Effector memory CD8-positive, alpha-beta T cell (primary cell): ENCODE results near the gene ITGB8.

Source experiments
- ATAC-seq: fragments of 150-1000 bp; cut with Tn5 transposase; replicated peaks from 2 replicates; pipeline ENCODE4 v1.10.0; 2021; ENCODE audit warnings: mild to moderate bottlenecking, moderate library complexity
- DNase-seq, 3 experiments: peaks; one replicate each; pipeline ENCODE4 v3.0.0; 2021
- H3K27ac Mint-ChIP-seq, 2 donors: one replicate each; pipeline ENCODE4 v1.8.0; 2022; ENCODE audit warnings: mild to moderate bottlenecking in 2 of 2, mixed read lengths in 2 of 2, moderate library complexity in 2 of 2
- H3K27me3 Mint-ChIP-seq, 2 donors: one replicate each; pipeline ENCODE4 v1.8.0; 2022; ENCODE audit warnings: mixed read lengths in 2 of 2
- H3K36me3 Mint-ChIP-seq: one replicate; pipeline ENCODE4 v1.8.0; 2022; ENCODE audit warnings: mild to moderate bottlenecking, moderate library complexity, mixed read lengths; ENCODE audit not compliant: insufficient read depth
- H3K4me1 Mint-ChIP-seq, 2 donors: one replicate each; pipeline ENCODE4 v1.8.0; 2022; ENCODE audit warnings: low read depth in 2 of 2, mixed read lengths in 2 of 2
- H3K4me3 Mint-ChIP-seq, 2 donors: one replicate each; pipeline ENCODE4 v1.8.0; 2022; ENCODE audit warnings: mild to moderate bottlenecking in 2 of 2, mixed read lengths in 2 of 2, moderate library complexity in 2 of 2
- H3K9me3 Mint-ChIP-seq, 2 donors: one replicate each; pipeline ENCODE4 v1.8.0; 2022; ENCODE audit warnings: mixed read lengths in 2 of 2
- total RNA-seq, 9 experiments: gene quantifications; one replicate each; lab custom pipeline; 2026; lab: John Stamatoyannopoulos, UW

The ITGB8 gene
- 0 to 1.3 (median 0.13) reads per million in 9 experiments for total RNA-seq

DNA sequence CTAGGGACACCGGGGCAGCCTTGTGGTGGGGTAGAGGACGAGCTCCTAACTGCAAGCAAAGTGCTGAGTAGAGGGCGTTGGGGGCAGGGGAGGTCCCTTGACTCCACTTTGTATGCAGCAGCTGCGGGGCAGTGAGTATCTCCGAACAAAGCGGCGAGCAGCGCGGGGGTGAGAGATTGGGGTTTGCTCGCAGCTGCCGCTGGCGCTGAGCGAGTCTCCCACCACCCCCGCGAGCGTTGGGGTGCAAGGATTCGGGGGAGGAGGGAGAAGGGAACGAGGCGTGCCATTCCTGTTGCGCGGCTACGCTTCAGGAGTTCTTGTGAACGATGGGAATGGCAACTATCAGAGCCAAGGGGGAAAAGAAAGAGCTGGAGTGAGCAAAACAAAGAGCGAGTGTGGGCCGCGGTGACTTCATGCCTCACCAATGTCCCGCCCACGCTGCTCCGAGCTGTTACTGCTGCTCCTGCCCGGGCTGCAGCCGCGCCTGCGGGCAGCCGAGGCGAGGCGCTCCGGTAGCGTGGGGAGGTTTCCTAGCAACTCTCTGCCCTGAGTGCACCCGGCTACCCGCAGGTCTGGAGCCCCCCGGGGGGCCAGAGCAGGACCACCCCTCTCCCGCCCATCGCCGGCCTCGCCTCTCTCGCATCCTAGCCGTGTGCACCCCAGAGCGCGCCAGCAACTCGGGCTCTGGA is at the start of gene ITGB8:
ITGB8 (plus strand) TSS at position 662 of the 689 bp plus-strand sequence. CDS start 907 bp downstream, outside the sequence.
- peak within 1 kb of the TSS in 1 of 2 donors; percentile 41 for H3K27ac Mint-ChIP-seq
- peaks cover 2% of the 10 kb centered on the region for H3K36me3 Mint-ChIP-seq
- H3K9me3 Mint-ChIP-seq, result no peaks in the 10 kb centered on the region
- H3K27me3 Mint-ChIP-seq, result peaks cover 24 to 30% of the 10 kb centered on the region in 2 donors
- DNase-seq, result no peak
- peak within 1 kb of the TSS; percentile 86 to 87 for H3K4me3 Mint-ChIP-seq
- H3K4me1 Mint-ChIP-seq, result peaks cover 10 to 13% of the 10 kb centered on the region in 2 donors
- peak; percentile 55 for ATAC-seq

DNA sequence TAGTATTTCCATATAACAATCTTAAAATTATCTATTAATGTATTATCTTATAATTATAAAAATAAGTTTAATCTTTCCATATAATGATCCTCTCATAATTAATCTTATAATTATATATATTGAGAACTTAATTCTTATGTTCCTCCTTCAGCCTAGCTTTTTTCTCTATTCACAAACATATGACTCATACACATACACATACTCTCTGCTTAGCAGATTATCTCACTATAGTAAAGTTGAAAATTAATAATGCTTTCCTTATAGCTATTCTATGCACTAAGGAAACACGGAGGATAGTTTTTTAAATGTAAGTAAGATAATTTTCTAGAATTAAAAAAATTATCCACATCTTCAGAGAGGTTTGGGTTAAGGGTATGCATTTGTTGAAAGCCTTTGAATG is 47.7 kb upstream of the ITGB8 start:
- Mint-ChIP-seq H3K4me1 (peaks cover 3 to 4% of the 10 kb centered on the region in 2 donors), H3K27ac (no peak overlapping the region), H3K36me3 (no peaks in the 10 kb centered on the region), H3K4me3 (no peak overlapping the region), H3K9me3 (no peaks in the 10 kb centered on the region), H3K27me3 (no peaks in the 10 kb centered on the region)
- no peak for ATAC-seq
- no peak for DNase-seq

DNA sequence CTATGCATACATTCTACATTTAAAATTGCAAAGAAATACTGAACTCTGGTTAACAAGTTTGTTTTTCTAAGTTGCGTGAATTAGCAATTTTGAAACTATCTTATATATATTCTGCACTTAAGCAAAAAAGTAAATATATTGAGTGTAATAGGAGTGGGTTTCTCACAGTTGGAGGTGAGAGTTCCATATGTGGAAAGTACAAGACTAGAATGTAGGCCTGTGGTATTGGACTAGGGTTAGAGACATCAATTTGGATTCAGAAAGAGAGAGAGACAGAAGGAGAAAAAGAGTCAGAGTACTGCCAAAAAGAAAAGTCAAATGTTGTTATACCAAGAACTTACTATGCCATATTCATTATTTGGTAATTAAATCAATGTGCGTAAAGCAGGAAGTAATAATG is 47.3 kb upstream of the ITGB8 start:
- no peak for ATAC-seq
- no peak overlapping the region for H3K27ac Mint-ChIP-seq

GRCh38 chr7:20284003-20284770 is 46.5 kb upstream of the ITGB8 start:
- H3K36me3 Mint-ChIP-seq, result no peaks in the 10 kb centered on the region
- ATAC-seq, result no peak
- peaks cover 3 to 4% of the 10 kb centered on the region in 2 donors for H3K4me1 Mint-ChIP-seq
- H3K27ac Mint-ChIP-seq, result peak overlapping the region in 1 of 2 donors; percentile 12
- no peaks in the 10 kb centered on the region for H3K27me3 Mint-ChIP-seq
- no peak for DNase-seq
- H3K4me3 Mint-ChIP-seq, result no peak overlapping the region
- H3K9me3 Mint-ChIP-seq, result no peaks in the 10 kb centered on the region

More for the DNA sequence above, 47.3 kb upstream of the ITGB8 start:
- no peak for DNase-seq
- H3K36me3 Mint-ChIP-seq, result no peaks in the 10 kb centered on the region
- no peaks in the 10 kb centered on the region for H3K27me3 Mint-ChIP-seq
- no peaks in the 10 kb centered on the region for H3K9me3 Mint-ChIP-seq
- H3K4me1 Mint-ChIP-seq, result peaks cover 3 to 4% of the 10 kb centered on the region in 2 donors
- H3K4me3 Mint-ChIP-seq, result peak overlapping the region in 1 of 2 donors; percentile 13

- DNase-seq, result no peak
- no peak for ATAC-seq
- Mint-ChIP-seq H3K27me3 (no peaks in the 10 kb centered on the region), H3K4me3 (no peak overlapping the region), H3K27ac (peak overlapping the region in 1 of 2 donors; percentile 12), H3K9me3 (no peaks in the 10 kb centered on the region), H3K36me3 (no peaks in the 10 kb centered on the region), H3K4me1 (peaks cover 3 to 4% of the 10 kb centered on the region in 2 donors)
Measured at GRCh38 chr7:20284771-20285143, 45.9 kb upstream of the ITGB8 start.

DNA sequence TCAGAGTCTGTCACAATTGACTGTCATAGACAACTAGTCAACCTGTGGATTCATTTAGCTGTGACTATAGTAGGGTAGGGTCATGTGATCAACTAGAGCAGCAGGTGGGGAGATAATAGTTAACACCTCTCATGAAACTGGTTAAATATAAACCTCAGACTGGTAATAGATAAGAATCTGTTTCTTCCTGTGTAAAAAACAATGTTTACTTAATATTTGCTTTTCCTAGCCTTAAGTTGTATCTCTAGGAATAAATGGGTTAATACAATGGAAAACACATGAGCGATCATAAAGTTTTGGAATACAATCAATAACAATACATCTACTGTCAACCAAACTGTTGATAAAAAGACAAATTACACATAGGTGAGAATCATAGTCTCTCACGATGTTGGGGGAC is 43.4 kb upstream of the ITGB8 start:
- H3K4me1 Mint-ChIP-seq, result peaks cover 3 to 4% of the 10 kb centered on the region in 2 donors
- peak; percentile 79 for ATAC-seq
- DNase-seq, result no peak
- no peaks in the 10 kb centered on the region for H3K9me3 Mint-ChIP-seq
- H3K27ac Mint-ChIP-seq, result peak overlapping the region in 1 of 2 donors; percentile 12
- peak overlapping the region in 1 of 2 donors; percentile 9 for H3K4me3 Mint-ChIP-seq
- no peaks in the 10 kb centered on the region for H3K36me3 Mint-ChIP-seq
- H3K27me3 Mint-ChIP-seq, result no peaks in the 10 kb centered on the region

DNA sequence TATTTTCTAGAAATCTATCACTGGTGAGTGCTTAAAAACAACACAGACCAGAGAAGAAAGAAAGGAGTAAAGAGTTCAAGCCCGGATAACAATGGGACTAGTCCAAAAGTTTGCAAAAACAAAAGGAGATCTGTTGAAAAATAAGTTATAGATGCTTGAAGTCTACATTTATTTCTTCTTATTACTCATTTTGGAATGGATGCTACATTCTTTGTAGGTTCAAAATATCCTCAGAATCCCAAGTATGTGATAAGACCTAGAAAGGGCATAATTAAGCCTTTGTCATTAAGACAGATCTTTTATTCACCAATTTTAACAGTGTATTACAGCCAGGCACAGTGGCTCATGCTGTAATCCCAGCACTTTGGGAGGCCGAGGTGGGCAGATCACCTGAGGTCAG is 42.7 kb upstream of the ITGB8 start:
- no peak for ATAC-seq
- Mint-ChIP-seq H3K4me1 (peaks cover 3 to 4% of the 10 kb centered on the region in 2 donors), H3K4me3 (no peak overlapping the region), H3K9me3 (no peaks in the 10 kb centered on the region), H3K27ac (no peak overlapping the region), H3K27me3 (no peaks in the 10 kb centered on the region), H3K36me3 (no peaks in the 10 kb centered on the region)
- no peak for DNase-seq

GRCh38 chr7:20290505-20291111 is 40.1 kb upstream of the ITGB8 start:
- H3K27ac Mint-ChIP-seq, result no peak overlapping the region
- H3K4me3 Mint-ChIP-seq, result no peak overlapping the region
- no peaks in the 10 kb centered on the region for H3K27me3 Mint-ChIP-seq
- H3K4me1 Mint-ChIP-seq, result peaks cover 3 to 4% of the 10 kb centered on the region in 2 donors
- no peak for DNase-seq
- H3K36me3 Mint-ChIP-seq, result no peaks in the 10 kb centered on the region
- no peak for ATAC-seq
- no peaks in the 10 kb centered on the region for H3K9me3 Mint-ChIP-seq

DNA sequence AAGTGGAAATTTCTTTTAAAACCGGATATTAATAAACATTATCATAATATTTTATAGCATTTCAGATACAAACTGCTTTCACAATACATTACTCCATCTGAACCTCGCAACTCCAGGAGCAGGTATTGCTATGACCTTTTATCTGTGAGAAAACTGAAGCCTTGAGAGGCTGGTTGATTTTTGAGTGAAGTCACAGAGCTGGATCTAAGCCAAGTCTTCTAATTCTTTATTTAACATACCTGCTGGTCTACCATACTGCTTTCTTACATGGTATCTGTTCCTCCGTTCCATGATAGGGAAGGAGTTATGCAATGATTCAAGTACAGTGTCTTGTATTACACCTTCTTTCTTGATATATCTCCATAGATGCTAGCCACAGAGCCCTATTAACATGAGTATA is 37.4 kb upstream of the ITGB8 start:
- no peaks in the 10 kb centered on the region for H3K9me3 Mint-ChIP-seq
- no peak overlapping the region for H3K27ac Mint-ChIP-seq
- H3K4me1 Mint-ChIP-seq, result no peaks in the 10 kb centered on the region
- DNase-seq, result no peak
- H3K36me3 Mint-ChIP-seq, result no peaks in the 10 kb centered on the region
- no peak for ATAC-seq
- H3K27me3 Mint-ChIP-seq, result no peaks in the 10 kb centered on the region
- H3K4me3 Mint-ChIP-seq, result no peak overlapping the region

GRCh38 chr7:20296444-20296843 is 34.3 kb upstream of the ITGB8 start:
- Mint-ChIP-seq H3K27ac (no peak overlapping the region), H3K27me3 (no peaks in the 10 kb centered on the region), H3K4me1 (no peaks in the 10 kb centered on the region), H3K36me3 (no peaks in the 10 kb centered on the region), H3K9me3 (no peaks in the 10 kb centered on the region), H3K4me3 (no peak overlapping the region)
- ATAC-seq (no peak), DNase-seq (no peak)

DNA sequence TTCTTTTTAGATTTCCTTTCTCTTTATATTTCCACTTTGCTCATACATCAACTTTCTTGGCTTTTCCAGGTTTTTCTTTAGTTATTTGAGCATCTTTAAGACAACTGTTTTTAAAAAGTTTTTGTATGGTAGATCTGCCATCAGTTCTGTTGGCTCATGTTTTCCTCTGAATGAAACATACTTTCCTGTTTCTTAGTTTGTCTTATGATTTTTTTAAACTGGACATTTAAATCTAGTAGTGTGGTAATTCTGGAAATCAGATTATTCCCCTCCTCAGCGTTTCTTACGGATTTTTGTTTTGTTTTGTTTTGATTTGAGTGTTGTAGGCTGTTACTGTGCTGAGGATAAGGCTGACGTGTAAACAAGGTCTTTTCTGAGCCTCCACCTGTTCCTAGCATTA is 33.8 kb upstream of the ITGB8 start:
- Mint-ChIP-seq H3K27me3 (no peaks in the 10 kb centered on the region), H3K4me1 (no peaks in the 10 kb centered on the region), H3K36me3 (no peaks in the 10 kb centered on the region), H3K9me3 (no peaks in the 10 kb centered on the region), H3K27ac (no peak overlapping the region), H3K4me3 (no peak overlapping the region)
- ATAC-seq (no peak), DNase-seq (no peak)

- H3K4me3 Mint-ChIP-seq, result no peak overlapping the region
- no peaks in the 10 kb centered on the region for H3K9me3 Mint-ChIP-seq
- no peaks in the 10 kb centered on the region for H3K27me3 Mint-ChIP-seq
- DNase-seq, result no peak
- no peak overlapping the region for H3K27ac Mint-ChIP-seq
- no peak for ATAC-seq
- H3K36me3 Mint-ChIP-seq, result no peaks in the 10 kb centered on the region
- no peaks in the 10 kb centered on the region for H3K4me1 Mint-ChIP-seq
Measured at GRCh38 chr7:20298486-20298901, 32.2 kb upstream of the ITGB8 start.

DNA sequence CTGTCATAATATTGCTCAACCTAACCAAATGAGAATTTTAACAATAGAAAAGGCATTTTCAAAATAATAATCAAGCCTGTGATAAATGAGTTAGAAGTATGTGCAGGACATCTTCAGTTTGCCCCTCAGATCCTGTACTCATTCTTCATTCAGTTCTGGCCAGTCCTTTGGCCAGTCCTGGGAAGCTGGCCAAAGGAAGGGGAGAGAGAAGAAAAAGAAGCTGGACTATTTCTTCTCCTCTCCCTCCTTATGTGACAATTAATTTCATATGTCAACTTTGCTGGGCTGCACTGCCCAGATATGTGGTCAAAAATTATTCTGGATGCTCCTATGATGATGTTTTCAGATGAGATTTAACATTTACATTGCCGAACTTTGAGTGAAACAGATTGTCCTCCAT is 31.6 kb upstream of the ITGB8 start:
- H3K27ac Mint-ChIP-seq, result no peak overlapping the region
- H3K9me3 Mint-ChIP-seq, result no peaks in the 10 kb centered on the region
- ATAC-seq, result no peak
- no peaks in the 10 kb centered on the region for H3K4me1 Mint-ChIP-seq
- no peak for DNase-seq
- no peak overlapping the region for H3K4me3 Mint-ChIP-seq
- no peaks in the 10 kb centered on the region for H3K36me3 Mint-ChIP-seq
- no peaks in the 10 kb centered on the region for H3K27me3 Mint-ChIP-seq
